H1 (cell line): ENCODE measurements around the gene IWS1. TPM values are rescaled to one million over a fixed set of nuclear protein-coding genes. Genes with fewer than 3 reads are reported as not detected.

Experiments used
- ASH2L ChIP-seq: fragments of 200-600, 300-600 bp; sonication (generic); IDR thresholded peaks from one replicate; pipeline ENCODE4 v1.7.1; 2017; ENCODE audit warnings: low read length
- BRCA1 ChIP-seq: IDR thresholded peaks from 2 replicates; pipeline ENCODE4 v1.6.1; 2012; ENCODE audit warnings: low read depth, low read length, improper control_type of control experiment
- GTF2F1 ChIP-seq: IDR thresholded peaks from 2 replicates; pipeline ENCODE4 v1.6.1; 2012; ENCODE audit warnings: low read depth, low read length, improper control_type of control experiment, borderline replicate concordance
- KDM5A ChIP-seq: fragments of 200-600 bp; IDR thresholded peaks from 2 replicates; pipeline ENCODE4 v1.7.1; 2012; ENCODE audit warnings: mild to moderate bottlenecking, low read length, inconsistent platforms, mixed read lengths
- NANOG ChIP-seq: IDR thresholded peaks from 2 replicates; pipeline ENCODE4 v1.6.1; 2011; ENCODE audit warnings: low read length, low read depth, mild to moderate bottlenecking, inconsistent platforms; ENCODE audit not compliant: insufficient read depth, poor library complexity, severe bottlenecking
- PHF8 ChIP-seq: fragments of 200-600 bp; sonication (generic); conservative IDR thresholded peaks from 2 replicates; pipeline ENCODE4 v1.7.1; 2012; ENCODE audit warnings: low read depth, mild to moderate bottlenecking, inconsistent platforms, low read length, moderate library complexity
- POLR2A ChIP-seq, 2 experiments: IDR thresholded peaks; 1 replicate in 1 of 2; 2 replicates in 1 of 2; pipeline ENCODE4 v1.6.1; 2011; ENCODE audit warnings: low read depth in 2 of 2, low read length in 2 of 2, mild to moderate bottlenecking in 2 of 2; ENCODE audit errors: control extremely low read depth in 1 of 2
- RBBP5 ChIP-seq: IDR thresholded peaks from 2 replicates; pipeline ENCODE4 v1.7.1; 2012; ENCODE audit warnings: low read depth, mild to moderate bottlenecking, inconsistent platforms, low read length, moderate library complexity, borderline replicate concordance
- SAP30 ChIP-seq: fragments of 300-600 bp; sonication (generic); IDR thresholded peaks from 2 replicates; pipeline ENCODE4 v1.7.1; 2012; ENCODE audit warnings: low read length, moderate library complexity, mild to moderate bottlenecking, inconsistent platforms; ENCODE audit not compliant: insufficient read depth, insufficient replicate concordance
- SIN3A ChIP-seq, 2 experiments: IDR thresholded peaks in 1 of 2; conservative IDR thresholded peaks in 1 of 2; 2 replicates each; pipeline ENCODE4 v1.6.1; 2011 to 2012; ENCODE audit warnings: low read length in 2 of 2, improper control_type of control experiment in 1 of 2, low read depth in 1 of 2, mild to moderate bottlenecking in 1 of 2
- TAF1 ChIP-seq: IDR thresholded peaks from 2 replicates; pipeline ENCODE4 v1.6.1; 2011; ENCODE audit warnings: mild to moderate bottlenecking, low read depth, low read length
- TAF7 ChIP-seq: optimal IDR thresholded peaks from 2 replicates; pipeline ENCODE3; 2011; ENCODE audit warnings: low read depth, mild to moderate bottlenecking, inconsistent platforms, low read length, moderate library complexity, borderline replicate concordance
- TEAD4 ChIP-seq: IDR thresholded peaks from 2 replicates; pipeline ENCODE4 v1.6.1; 2012; ENCODE audit warnings: low read depth, low read length, inconsistent platforms, mixed read lengths
- YY1 ChIP-seq: IDR thresholded peaks from 2 replicates; pipeline ENCODE4 v1.6.1; 2011; ENCODE audit warnings: low read depth, mild to moderate bottlenecking, low read length
- polyA plus RNA-seq, 7 experiments: library from polyadenylated mRNA; depleted of rRNA in 3 of 7; stranded (reverse) in 5 of 7; unstranded in 2 of 7; fragments of >200 nt in 5 of 7; fragments of 200-250 nt in 2 of 7; gene quantifications; 1 replicate in 5 of 7; 2 replicates in 1 of 7; 4 replicates in 1 of 7; pipeline versions ENCODE4 v1.2.1 to v1.2.3, GENCODE V29; 2011 to 2013; ENCODE audit warnings: missing spikeins in 2 of 7, mixed read lengths in 2 of 7
- total RNA-seq: library from RNA; stranded (reverse); fragmentation: NEBNext Ultra II Directional; extraction: Animal tissue kit (Norgen Biotek cat#: 25700); gene quantifications from 2 replicates; pipeline ENCODE4 v1.2.1, GENCODE V29; 2021
- TF ChIP-seq, protein P1 (sequence below): IDR thresholded peaks from 2 replicates; pipeline ENCODE4 v1.6.1; 2011; ENCODE audit warnings: low read depth, mild to moderate bottlenecking, low read length; ENCODE audit not compliant: insufficient read depth

Gene IWS1
- total and polyA plus RNA-seq, 2 of the 8 experiments (the other 6 are each of a cell fraction or from before 2014, with no cell fraction given): 18.4 to 64.8 TPM

DNA sequence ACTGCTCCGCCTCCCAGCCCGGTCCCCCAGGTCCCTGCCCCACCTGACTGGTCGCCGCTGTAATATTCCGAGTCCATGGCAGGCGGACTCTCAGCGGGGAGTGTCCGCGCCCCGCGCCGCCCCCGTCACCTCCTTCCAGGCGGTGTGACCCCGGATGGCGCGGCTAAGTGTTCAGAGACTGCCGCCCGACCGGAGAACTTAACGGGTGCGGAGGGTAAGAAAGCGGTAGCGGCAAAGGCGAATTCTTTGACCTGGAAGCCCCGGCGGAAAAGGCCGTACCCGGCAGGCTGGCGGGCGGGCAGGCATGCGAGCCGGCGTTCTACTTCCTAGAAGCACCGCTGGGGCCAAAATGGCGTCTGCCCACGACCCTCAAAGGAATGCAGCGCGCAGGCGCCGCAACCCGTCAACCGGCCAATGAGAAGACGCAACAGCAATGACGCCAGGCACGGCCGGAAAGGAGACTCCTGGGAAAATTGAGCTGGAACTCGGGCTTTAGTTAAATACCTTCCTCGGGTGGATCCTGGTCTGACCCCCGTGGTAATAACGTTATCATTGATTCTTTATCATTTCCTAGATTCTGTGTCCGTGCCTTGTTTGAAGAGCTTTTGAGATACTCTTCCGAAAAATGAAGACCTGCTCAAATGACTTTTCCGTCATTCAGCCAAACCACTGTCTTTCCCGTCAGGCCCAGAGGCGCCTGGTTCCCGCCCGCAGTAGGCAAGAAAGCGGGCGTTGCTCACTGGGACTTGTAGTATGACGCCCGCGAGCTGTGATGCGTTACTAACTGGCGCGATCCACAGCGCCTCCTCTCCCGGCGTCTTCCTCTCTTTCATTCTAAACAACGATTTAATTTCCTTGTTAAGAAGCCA, at the start of gene IWS1 (continued):
- TF ChIP-seq POLR2A (IDR thresholded peaks at IDR 0.05; ENCODE audit: control extremely low read depth in 1 of 2, low read depth in 2 of 2, low read length in 2 of 2) (peak; percentile 79 to 94), TAF1 (peak; percentile 85), SIN3A (conservative IDR thresholded peaks at IDR 0.05 in 1 of 2, IDR thresholded peaks at IDR 0.05 in 1 of 2; ENCODE audit: low read depth in 1 of 2, low read length in 2 of 2) (0 out of 4 replicates have a peak, but pooled peaks of 1 of the 2 experiments have one; percentile 21), ASH2L (peak; percentile 79), NANOG (no peak), RBBP5 (peak; percentile 72), BRCA1 (no peak), TAF7 (peak; percentile 74), SAP30 (peak; percentile 76), TEAD4 (0 out of 2 replicates have a peak, but pooled peaks have one; percentile 38), PHF8 (peak; percentile 87), YY1 (peak; percentile 97), GTF2F1 (0 out of 2 replicates have a peak, but pooled peaks have one; percentile 12), KDM5A (no peak)
- TF ChIP-seq, protein P1, sequence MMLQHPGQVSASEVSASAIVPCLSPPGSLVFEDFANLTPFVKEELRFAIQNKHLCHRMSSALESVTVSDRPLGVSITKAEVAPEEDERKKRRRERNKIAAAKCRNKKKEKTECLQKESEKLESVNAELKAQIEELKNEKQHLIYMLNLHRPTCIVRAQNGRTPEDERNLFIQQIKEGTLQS: no peak
- TF ChIP-seq, all 59 proteins: peak for 22
